SK-N-SH (cell line): ENCODE data around the gene HPCAL1. TPM values are rescaled to one million over a fixed set of nuclear protein-coding genes. Genes with fewer than 3 reads are reported as not detected.

Experiments
- CTCF ChIA-PET: fragments of 300-600, 350-600 bp; formaldehyde crosslinking; extraction: SDS; loops from one replicate; lab custom pipeline; 2021; lab: Yijun Ruan, JAX
- POLR2A ChIA-PET: fragments of 350-600 bp; sonication (Branson Sonifier 250); formaldehyde crosslinking; extraction: SDS; loops from one replicate; lab custom pipeline; 2020; ENCODE audit warnings: antibody characterized with exemption, inconsistent platforms; lab: Yijun Ruan, JAX
- DNase-seq: peaks from one replicate; pipeline ENCODE4 v3.0.0; 2012
- H2AFZ ChIP-seq: fragments of 200-600 bp; sonication (generic); 2 replicates; pipeline ENCODE4 v1.8.1; 2016; ENCODE audit warnings: antibody characterized with exemption, mild to moderate bottlenecking, low read depth
- H3F3A ChIP-seq: fragments of 200-600 bp; sonication (generic); replicated peaks from 2 replicates; pipeline ENCODE3; 2016; ENCODE audit warnings: antibody characterized with exemption, mild to moderate bottlenecking; ENCODE audit not compliant: insufficient read depth
- H3K27ac ChIP-seq, 2 experiments: fragments of 200-500 bp in 1 of 2; fragments of 200-600 bp in 1 of 2; sonication (Bioruptor generic) in 1 of 2; sonication (generic), shearing (Covaris generic) in 1 of 2; 2 replicates each; pipeline versions ENCODE4 v1.5.1 to v1.6.1; 2014 to 2016; ENCODE audit warnings: low read depth in 2 of 2, inconsistent platforms in 1 of 2, low read length in 1 of 2, mild to moderate bottlenecking in 1 of 2, mixed read lengths in 1 of 2
- H3K27me3 ChIP-seq: fragments of 200-600 bp; sonication (generic), shearing (Covaris generic); 2 replicates; pipeline ENCODE4 v1.6.1; 2016; ENCODE audit warnings: mixed run types; ENCODE audit not compliant: insufficient read depth
- H3K36me3 ChIP-seq, 2 experiments: fragments of 200-500 bp in 1 of 2; fragments of 200-600 bp in 1 of 2; sonication (Bioruptor generic) in 1 of 2; sonication (generic) in 1 of 2; replicated peaks in 1 of 2; 2 replicates each; pipeline versions ENCODE3 to v1.5.1; 2014 to 2016; ENCODE audit warnings: low read length in 1 of 2, mild to moderate bottlenecking in 1 of 2; ENCODE audit not compliant: insufficient read depth in 2 of 2, control insufficient read depth in 1 of 2
- H3K4me1 ChIP-seq, 2 experiments: fragments of 200-500 bp in 1 of 2; fragments of 200-600 bp in 1 of 2; sonication (Bioruptor generic) in 1 of 2; sonication (generic), shearing (Covaris generic) in 1 of 2; 2 replicates each; pipeline versions ENCODE4 v1.5.1 to v1.6.1; 2014 to 2016; ENCODE audit warnings: low read depth in 1 of 2, low read length in 1 of 2, mixed run types in 1 of 2; ENCODE audit not compliant: insufficient read depth in 2 of 2, control insufficient read depth in 1 of 2
- H3K4me2 ChIP-seq: fragments of 200-600 bp; sonication (generic), shearing (Covaris generic); 2 replicates; pipeline ENCODE4 v1.6.1; 2017; ENCODE audit warnings: mixed run types
- H3K4me3 ChIP-seq, 2 experiments: fragments of 200-500 bp in 1 of 2; fragments of 200-600 bp in 1 of 2; sonication (Bioruptor generic) in 1 of 2; sonication (generic), shearing (Covaris generic) in 1 of 2; 2 replicates each; pipeline versions ENCODE4 v1.5.1 to v1.8.1; 2014 to 2016; ENCODE audit warnings: low read depth in 2 of 2, inconsistent platforms in 1 of 2, low read length in 1 of 2, mild to moderate bottlenecking in 1 of 2, mixed read lengths in 1 of 2, moderate library complexity in 1 of 2
- H3K79me2 ChIP-seq: fragments of 200-600 bp; sonication (generic); 2 replicates; pipeline ENCODE4 v1.8.1; 2017; ENCODE audit warnings: mild to moderate bottlenecking; ENCODE audit not compliant: insufficient read depth
- H3K9ac ChIP-seq: fragments of 200-600 bp; sonication (generic); 2 replicates; pipeline ENCODE4 v1.6.1; 2017; ENCODE audit warnings: mixed run types
- H3K9me2 ChIP-seq: fragments of 200-600 bp; sonication (generic); 2 replicates; pipeline ENCODE4 v1.6.1; 2017; ENCODE audit warnings: mixed run types
- H3K9me3 ChIP-seq: fragments of 200-600 bp; sonication (generic); 2 replicates; pipeline ENCODE4 v1.6.1; 2017; ENCODE audit warnings: mixed run types, mild to moderate bottlenecking, moderate library complexity
- H4K20me1 ChIP-seq: fragments of 200-600 bp; sonication (generic); 2 replicates; pipeline ENCODE4 v1.6.1; 2017; ENCODE audit warnings: mild to moderate bottlenecking, mixed run types; ENCODE audit not compliant: insufficient read depth
- CHD2 ChIP-seq: fragments of 150-350 bp; IDR thresholded peaks from 2 replicates; pipeline ENCODE4 v1.6.1; 2018; ENCODE audit warnings: low read length; ENCODE audit not compliant: partially characterized antibody
- EZH2phosphoT487 ChIP-seq: fragments of 200-600 bp; sonication (generic); IDR thresholded peaks from 2 replicates; pipeline ENCODE4 v1.6.1; 2017; ENCODE audit warnings: low read depth, mixed run types, mild to moderate bottlenecking, antibody characterized with exemption, moderate library complexity, borderline replicate concordance
- FOSL2 ChIP-seq: IDR thresholded peaks from 2 replicates; pipeline ENCODE4 v1.4.0; 2012; ENCODE audit warnings: low read depth, mild to moderate bottlenecking, moderate library complexity, borderline replicate concordance
- FOXJ3 ChIP-seq: sonication (generic); formaldehyde crosslinking; IDR thresholded peaks from 2 replicates; pipeline ENCODE4 v1.5.1; 2020; ENCODE audit warnings: mild to moderate bottlenecking, missing genetic modification reagents
- FOXM1 ChIP-seq: IDR thresholded peaks from 2 replicates; pipeline ENCODE4 v1.4.0; 2012; ENCODE audit warnings: low read depth, mild to moderate bottlenecking
- GABPA ChIP-seq: IDR thresholded peaks from 2 replicates; pipeline ENCODE4 v1.4.0; 2012; ENCODE audit warnings: low read depth, mild to moderate bottlenecking
- IRF3 ChIP-seq: fragments of 150-350 bp; IDR thresholded peaks from 2 replicates; pipeline ENCODE4 v1.6.1; 2016; ENCODE audit warnings: mild to moderate bottlenecking, low read depth, low read length
- MAX ChIP-seq: IDR thresholded peaks from 2 replicates; pipeline ENCODE4 v1.4.0; 2012; ENCODE audit warnings: low read depth
- MEF2A ChIP-seq: IDR thresholded peaks from 2 replicates; pipeline ENCODE4 v1.4.0; 2012; ENCODE audit warnings: low read depth, borderline replicate concordance
- MXI1 ChIP-seq: IDR thresholded peaks from 2 replicates; pipeline ENCODE4 v1.6.1; 2012; ENCODE audit warnings: mild to moderate bottlenecking, low read depth, low read length, improper control_type of control experiment
- NFIC ChIP-seq: IDR thresholded peaks from 2 replicates; pipeline ENCODE4 v1.4.0; 2012; ENCODE audit warnings: borderline replicate concordance
- NRF1 ChIP-seq: IDR thresholded peaks from 2 replicates; pipeline ENCODE4 v1.6.1; 2012; ENCODE audit warnings: low read depth, mild to moderate bottlenecking, low read length
- POLR2AphosphoS5 ChIP-seq: IDR thresholded peaks from 2 replicates; pipeline ENCODE4 v1.6.1; 2012; ENCODE audit warnings: low read depth, low read length
- RAD21 ChIP-seq: IDR thresholded peaks from 2 replicates; pipeline ENCODE4 v1.6.1; 2012; ENCODE audit warnings: mild to moderate bottlenecking, low read length
- SIN3A ChIP-seq: IDR thresholded peaks from 2 replicates; pipeline ENCODE4 v1.6.1; 2012; ENCODE audit warnings: low read depth, mild to moderate bottlenecking, low read length, moderate library complexity, borderline replicate concordance
- TAF1 ChIP-seq: IDR thresholded peaks from 2 replicates; pipeline ENCODE4 v1.6.1; 2012; ENCODE audit warnings: low read depth, mild to moderate bottlenecking, low read length, moderate library complexity, borderline replicate concordance
- TCF12 ChIP-seq: IDR thresholded peaks from 2 replicates; pipeline ENCODE4 v1.4.0; 2012
- TEAD4 ChIP-seq: IDR thresholded peaks from 2 replicates; pipeline ENCODE4 v1.4.0; 2012; ENCODE audit warnings: mild to moderate bottlenecking, borderline replicate concordance; ENCODE audit not compliant: insufficient read depth
- USF1 ChIP-seq: IDR thresholded peaks from 2 replicates; pipeline ENCODE4 v1.4.0; 2012; ENCODE audit warnings: low read depth, borderline replicate concordance
- USF2 ChIP-seq: fragments of 150-350 bp; IDR thresholded peaks from 2 replicates; pipeline ENCODE4 v1.6.1; 2017; ENCODE audit warnings: antibody characterized with exemption, low read length, low read depth, borderline replicate concordance
- WGBS: methylation state at CpG from one replicate; pipeline ENCODE4 v1.1.6; 2017; ENCODE audit warnings: low lambda C conversion rate; 5-methylcytosine and 5-hydroxymethylcytosine counted together
- polyA plus RNA-seq, 3 experiments: library from polyadenylated mRNA; depleted of rRNA; stranded (reverse); fragments of >200 nt; gene quantifications; 2 replicates each; pipeline ENCODE4 v1.2.3, GENCODE V29; 2012

HPCAL1 gene
- polyA plus RNA-seq, 1 of the 3 experiments (the other 2 are of a cell fraction) = 77.0 TPM

- no peak overlapping the region for H3K9ac ChIP-seq
- no peak overlapping the region for H2AFZ ChIP-seq
- H3K9me3 ChIP-seq = no peaks in the 10 kb centered on the region
- no peak overlapping the region for H3K4me2 ChIP-seq
- H3K27ac ChIP-seq = no peak overlapping the region
- CTCF ChIA-PET = interaction anchor here (1.1 to 1.4 kb wide), 4 partner anchors 8 to 376 kb away, joined by 3 to 4 read pairs (median 4); no protein-coding TSS in a partner anchor
- H3K79me2 ChIP-seq = no peaks in the 10 kb centered on the region
- H3K4me1 ChIP-seq = no peaks in the 10 kb centered on the region
- no peaks in the 10 kb centered on the region for H3K36me3 ChIP-seq
- no peaks in the 10 kb centered on the region for H3K9me2 ChIP-seq
- TF ChIP-seq FOSL2 = no peak
- TF ChIP-seq USF2 = no peak
- no peak for TF ChIP-seq EZH2phosphoT487
- TF ChIP-seq TCF12 = no peak
- no peak for TF ChIP-seq FOXM1
- no peak for TF ChIP-seq TEAD4
- TF ChIP-seq MAX = no peak
- no peak for TF ChIP-seq MXI1
- TF ChIP-seq SIN3A = no peak
- TF ChIP-seq NFIC = no peak
- TF ChIP-seq TAF1 = no peak
- TF ChIP-seq FOXJ3 (CRISPR knock-in tag) = no peak
- no peak for TF ChIP-seq IRF3
- no peak for TF ChIP-seq GABPA
- TF ChIP-seq POLR2AphosphoS5 = no peak
- TF ChIP-seq, all 33 proteins: peak for 0
- H4K20me1 ChIP-seq = no peaks in the 10 kb centered on the region
- POLR2A ChIA-PET = no interaction called here
- WGBS = 72% methylated on average over 5 of the region's 5 CpGs
- DNase-seq = peak; percentile 40
- H3K4me3 ChIP-seq = no peak overlapping the region
- H3K27me3 ChIP-seq = no peaks in the 10 kb centered on the region
- no peaks in the 10 kb centered on the region for H3F3A ChIP-seq
Observed at GRCh38 chr2:10473121-10473756, 170.5 kb downstream of the HPCAL1 start.

- H3K36me3 ChIP-seq = no peaks in the 10 kb centered on the region
- H3K27ac ChIP-seq = no peak overlapping the region
- no peak overlapping the region for H3K4me2 ChIP-seq
- no peak overlapping the region for H2AFZ ChIP-seq
- WGBS = 78% methylated on average over 20 of the region's 21 CpGs
- ChIA-PET POLR2A (no interaction called here), CTCF (no interaction called here)
- H3K4me1 ChIP-seq = no peaks in the 10 kb centered on the region
- H3K9me2 ChIP-seq = no peaks in the 10 kb centered on the region
- no peak overlapping the region for H3K4me3 ChIP-seq
- H3K9me3 ChIP-seq = no peaks in the 10 kb centered on the region
- H4K20me1 ChIP-seq = no peaks in the 10 kb centered on the region
- H3K79me2 ChIP-seq = no peaks in the 10 kb centered on the region
- peaks cover 4% of the 10 kb centered on the region; the same call in 1 of the 2 replicates for H3K27me3 ChIP-seq
- H3F3A ChIP-seq = no peaks in the 10 kb centered on the region
- no peak overlapping the region for H3K9ac ChIP-seq
- no peak for DNase-seq
- no peak for TF ChIP-seq RAD21
- TF ChIP-seq POLR2AphosphoS5 = no peak
- TF ChIP-seq CHD2 = no peak
- no peak for TF ChIP-seq NFIC
- TF ChIP-seq USF1 = no peak
- TF ChIP-seq TCF12 = no peak
- TF ChIP-seq FOSL2 = no peak
- no peak for TF ChIP-seq EZH2phosphoT487
- no peak for TF ChIP-seq USF2
- no peak for TF ChIP-seq FOXJ3 (CRISPR knock-in tag)
- TF ChIP-seq FOXM1 = no peak
- TF ChIP-seq MEF2A = no peak
- no peak for TF ChIP-seq NRF1
Observed at GRCh38 chr2:10475221-10475722, 172.6 kb downstream of the HPCAL1 start.
